ENCODE measurements around the gene VSIG1.

The VSIG1 gene
- total RNA-seq: 0 to 0.13 (median 0) reads per million in 18 experiments

DNA sequence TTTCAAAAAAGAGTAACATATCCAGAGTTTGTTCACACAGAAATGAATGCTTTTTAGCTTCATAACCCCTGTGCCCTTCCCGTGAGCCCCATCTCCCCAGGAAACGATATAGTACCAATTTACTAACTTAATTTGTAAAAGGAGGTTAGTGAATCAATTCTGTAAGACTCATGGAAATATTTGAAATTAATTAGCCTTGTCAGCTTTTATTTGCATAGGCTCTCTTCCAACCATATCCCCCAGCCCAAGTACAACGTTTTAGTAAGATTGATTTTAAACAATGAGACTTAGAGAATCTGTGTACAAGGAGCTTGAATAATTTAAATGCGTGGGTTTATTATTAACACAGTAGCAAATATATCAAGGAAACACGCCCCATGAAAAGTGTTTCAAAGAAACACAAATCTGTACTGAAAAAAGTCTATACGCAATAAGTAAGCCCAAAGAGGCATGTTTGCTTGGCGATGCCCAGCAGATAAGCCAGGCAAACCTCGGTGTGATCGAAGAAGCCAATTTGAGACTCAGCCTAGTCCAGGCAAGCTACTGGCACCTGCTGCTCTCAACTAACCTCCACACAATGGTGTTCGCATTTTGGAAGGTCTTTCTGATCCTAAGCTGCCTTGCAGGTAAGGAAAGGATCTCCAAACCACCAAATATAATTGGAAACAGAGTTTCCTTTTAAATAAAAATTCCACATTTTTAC lies at the start of gene VSIG1:
VSIG1 (plus strand) TSS at position 512 of the 703 bp plus-strand sequence; CDS start at position 578, 66 bp downstream.
- DNase-seq: no peak

DNA sequence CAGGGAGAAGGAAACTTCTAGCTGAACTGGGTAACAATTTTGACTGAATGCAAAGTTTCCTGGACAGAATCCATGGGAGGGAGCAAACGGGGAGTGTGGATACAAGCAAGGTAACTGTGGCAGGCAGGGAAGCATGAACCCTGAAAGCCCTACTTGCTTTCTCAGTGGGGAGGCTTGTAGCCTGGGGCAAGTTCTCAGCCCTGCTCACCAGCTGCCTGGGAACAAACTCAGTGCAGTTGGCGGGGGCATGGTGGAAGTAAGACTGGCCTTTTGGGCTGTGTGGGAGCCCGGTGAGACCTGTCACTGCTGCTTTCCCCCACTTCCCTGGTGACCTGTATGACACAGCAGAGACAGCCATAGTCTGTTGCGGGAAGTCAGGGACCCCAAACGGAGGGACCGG lies 48.7 kb upstream of the VSIG1 start:
- DNase-seq: no peak

DNA sequence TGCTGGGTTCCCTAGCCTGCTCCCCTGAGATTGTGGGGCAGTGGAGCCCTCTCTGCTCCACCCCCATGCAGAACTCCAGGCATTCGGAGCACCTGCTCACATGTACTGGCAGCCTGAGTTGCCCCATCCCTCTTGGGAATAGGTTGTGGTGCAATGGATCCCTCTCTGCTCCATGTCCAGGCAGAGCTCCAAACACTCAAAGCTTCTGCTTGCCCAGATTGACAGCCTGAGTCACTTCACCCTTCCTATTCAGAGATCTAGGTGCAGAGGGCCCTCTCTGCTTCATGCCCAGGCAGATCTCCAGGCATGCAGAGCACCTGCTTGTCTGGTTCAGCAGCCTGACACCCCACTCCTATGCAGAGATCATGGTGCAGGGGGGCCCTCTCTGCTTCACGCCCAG lies 44.1 kb upstream of the VSIG1 start:
- DNase-seq: no peak

DNA sequence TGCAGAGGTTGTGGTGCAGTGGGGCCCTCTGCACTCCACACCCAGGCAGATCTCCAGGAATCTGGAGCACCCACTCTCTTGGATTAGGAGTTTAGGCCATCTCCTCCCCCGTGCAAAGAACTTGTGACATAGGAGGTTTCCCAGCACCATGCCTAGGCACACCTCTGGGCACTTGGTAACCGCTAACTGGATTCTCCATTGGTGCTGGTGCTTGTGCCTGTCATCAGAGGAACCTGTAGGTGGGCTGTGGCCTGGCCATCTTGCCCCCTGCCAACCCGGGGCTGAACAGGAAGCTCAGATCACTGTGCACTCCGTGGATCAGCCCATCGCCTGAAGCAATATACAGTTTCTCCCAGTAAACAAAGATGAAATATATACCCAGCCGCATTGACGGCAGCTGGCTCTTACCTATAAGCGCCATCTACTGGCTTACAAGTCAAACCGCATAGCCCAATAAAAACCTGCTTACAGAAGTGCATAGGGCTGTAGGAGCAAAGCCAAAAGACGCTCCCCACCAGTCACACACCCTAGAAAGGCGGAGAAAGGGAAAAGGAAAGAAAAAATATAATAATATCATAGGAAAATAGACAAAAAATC lies 43.5 kb upstream of the VSIG1 start:
- peak; percentile 4 to 39 for DNase-seq

DNA sequence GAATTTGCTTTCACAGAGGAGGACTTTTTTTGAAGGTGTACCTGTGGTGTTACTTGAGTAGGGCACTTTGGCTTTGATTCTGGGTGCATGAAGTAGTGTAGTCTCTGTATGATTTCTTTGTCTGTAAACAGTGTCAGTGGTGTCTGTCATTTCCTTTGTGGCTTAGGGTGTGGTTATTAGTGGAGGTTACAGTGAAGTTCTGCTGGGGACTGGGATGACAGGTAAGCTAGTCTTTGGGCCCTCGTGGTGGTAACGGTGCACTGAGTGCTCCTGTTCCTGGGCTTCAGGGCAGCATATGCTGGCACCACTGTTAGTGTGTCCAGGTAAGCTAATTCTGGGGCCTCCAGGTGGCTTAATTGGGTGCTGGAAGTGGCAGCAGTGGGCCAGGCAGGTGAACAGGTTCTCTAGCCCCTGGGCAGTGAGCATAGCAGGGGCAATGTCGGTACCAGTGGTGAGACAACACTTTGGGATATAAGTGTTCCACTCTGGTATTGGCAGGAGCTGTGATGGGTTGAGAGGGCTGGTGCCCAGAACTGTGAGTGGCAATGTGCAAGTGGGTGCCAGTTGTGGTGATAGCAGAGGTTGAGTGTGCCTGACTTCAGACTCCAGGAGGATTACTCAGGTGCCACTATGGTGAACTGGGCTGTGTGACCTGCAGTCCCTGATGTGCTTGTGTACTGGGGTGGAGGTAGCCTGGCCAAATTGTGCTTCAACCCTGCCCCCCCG lies 26.0 kb upstream of the VSIG1 start:
- no peak for DNase-seq

DNA sequence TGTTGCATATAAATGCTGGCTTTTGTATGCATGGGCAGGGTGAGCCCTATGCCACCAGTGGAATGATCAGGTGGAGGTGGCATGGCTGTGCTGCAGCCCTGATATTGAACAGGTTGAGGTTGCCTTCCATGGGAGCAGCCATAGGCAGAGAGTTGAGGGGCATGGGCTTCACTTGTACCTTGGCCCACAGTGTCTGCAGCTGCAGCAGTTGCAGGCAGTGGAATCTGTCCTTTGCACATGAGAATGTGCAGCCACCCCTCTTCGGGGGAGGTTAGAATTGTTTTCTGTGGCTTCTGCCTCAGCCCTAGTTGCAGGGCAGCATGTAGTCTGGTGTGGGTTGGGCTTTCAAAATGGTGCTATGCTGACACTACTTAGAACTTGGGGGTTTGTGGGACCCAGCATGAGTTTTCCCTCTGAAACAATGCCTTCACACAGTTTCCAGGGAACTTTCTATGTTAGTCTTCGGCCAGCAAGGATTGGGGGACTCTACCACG lies 25.4 kb upstream of the VSIG1 start:
- no peak for DNase-seq

DNA sequence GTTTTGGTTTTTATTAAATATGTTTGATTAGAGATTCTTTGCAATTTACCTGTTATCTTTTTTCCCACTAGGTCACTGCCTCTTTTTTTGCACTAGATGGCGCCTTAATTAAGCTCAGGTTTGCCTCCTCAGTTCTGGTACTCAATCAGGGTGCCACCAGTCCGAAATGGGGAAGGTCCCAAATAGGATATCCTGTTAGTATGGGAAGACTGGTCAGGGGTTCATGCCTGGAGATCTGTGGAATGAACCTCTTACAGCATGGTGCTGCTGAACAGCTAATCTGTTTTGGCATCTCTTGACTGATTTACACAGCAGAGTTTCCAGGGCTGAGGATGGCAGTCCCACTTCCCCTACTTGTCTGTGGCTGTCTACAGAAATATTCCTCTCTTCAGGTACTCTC lies 24.2 kb upstream of the VSIG1 start:
- peak in 1 of 2 donors; percentile 10 for DNase-seq

DNA sequence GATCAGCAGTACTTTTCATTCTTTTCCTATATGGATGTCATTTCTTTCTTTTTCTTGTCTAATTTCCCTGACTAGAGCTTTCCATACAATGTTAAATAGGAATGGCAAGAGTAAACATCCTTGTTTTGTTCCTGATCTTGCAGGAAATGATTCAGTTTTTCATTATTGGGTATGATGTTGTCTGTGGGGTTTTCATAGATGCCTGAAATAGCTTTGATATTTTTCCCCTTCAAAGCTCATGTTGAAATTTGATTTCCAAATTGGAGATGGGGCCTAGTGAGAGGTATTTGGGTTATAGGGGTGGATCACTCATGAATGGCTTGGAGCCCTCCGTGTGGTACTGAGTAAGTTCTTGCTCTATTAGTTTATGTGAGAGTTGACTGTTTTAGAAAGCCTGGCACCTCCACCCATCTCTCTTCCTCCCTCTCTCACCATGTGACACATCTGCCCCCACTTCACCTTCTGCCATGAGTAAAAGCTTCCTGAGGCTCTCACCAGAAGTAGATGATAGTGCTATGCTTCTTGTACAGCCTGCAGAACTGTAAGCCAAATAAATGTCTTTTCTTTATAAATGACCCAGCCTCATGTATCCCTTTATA lies 22.3 kb upstream of the VSIG1 start:
- no peak for DNase-seq

DNA sequence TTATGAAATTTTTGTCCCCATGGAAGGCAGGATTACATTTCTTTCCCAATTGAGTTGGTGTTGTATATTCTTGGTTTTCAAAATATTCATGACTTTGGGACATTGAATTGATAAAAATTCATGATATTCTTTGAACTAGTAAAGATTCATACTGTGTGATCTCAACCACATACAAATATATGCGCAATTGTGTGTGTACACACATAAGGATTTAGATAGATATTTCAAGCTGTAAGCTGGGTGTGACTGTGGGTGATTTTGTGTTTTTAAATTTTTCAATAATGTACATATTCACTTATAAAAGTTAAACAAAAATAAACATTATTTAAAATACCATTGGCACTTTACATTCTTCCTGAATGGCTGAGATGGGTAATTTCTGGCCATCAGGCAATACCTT lies 19.5 kb upstream of the VSIG1 start:
- DNase-seq: no peak

DNA sequence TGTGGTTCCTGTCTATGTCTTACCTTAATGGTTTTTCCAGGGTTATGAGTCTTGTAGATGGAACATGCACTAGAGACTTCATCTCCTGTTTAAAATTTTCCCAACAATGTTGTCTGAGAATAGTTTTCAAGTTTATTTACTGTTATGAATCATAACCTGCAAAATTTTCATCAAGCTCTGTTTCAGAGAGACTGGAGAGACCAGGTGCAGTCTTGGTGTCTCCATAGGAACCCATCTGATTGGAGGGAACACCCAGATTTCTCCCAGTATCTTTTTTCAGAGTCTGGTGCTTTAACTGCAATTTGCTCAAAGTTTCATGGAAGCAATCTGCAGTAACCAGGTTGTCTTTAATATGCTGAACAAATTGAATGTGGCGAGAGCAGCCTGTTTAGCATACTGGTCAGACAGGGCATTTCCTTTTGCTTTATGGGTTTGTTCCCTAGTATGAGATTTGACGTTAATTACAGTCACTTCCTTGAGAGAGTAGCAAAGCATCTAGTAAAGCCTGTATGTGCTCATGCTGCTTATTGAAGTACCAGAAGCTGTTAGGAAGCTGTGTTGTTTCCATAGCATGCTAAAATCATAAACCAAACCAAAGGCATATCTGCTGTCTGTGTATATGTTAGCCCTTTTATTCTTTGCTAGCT lies 18.8 kb upstream of the VSIG1 start:
- no peak for DNase-seq

DNA sequence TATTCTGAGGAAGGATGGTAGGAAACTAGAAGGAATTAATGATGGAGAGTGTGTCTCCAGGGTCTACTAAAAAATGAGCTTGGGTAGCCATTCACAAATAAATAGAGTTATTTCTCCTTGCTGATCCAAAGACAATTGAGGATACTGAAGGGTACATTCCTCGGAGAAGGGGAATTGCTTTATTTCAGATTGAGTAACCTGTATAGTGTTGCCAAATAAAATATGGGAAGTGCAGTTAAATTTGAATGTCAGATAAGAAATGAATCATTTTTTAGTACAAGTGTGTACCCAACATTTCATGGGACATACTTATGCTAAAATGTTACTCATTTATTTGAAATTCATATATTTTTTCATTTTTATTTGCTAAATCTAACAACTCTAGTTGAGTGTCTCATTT lies 16.0 kb upstream of the VSIG1 start:
- peak; percentile 0 to 35 for DNase-seq

DNA sequence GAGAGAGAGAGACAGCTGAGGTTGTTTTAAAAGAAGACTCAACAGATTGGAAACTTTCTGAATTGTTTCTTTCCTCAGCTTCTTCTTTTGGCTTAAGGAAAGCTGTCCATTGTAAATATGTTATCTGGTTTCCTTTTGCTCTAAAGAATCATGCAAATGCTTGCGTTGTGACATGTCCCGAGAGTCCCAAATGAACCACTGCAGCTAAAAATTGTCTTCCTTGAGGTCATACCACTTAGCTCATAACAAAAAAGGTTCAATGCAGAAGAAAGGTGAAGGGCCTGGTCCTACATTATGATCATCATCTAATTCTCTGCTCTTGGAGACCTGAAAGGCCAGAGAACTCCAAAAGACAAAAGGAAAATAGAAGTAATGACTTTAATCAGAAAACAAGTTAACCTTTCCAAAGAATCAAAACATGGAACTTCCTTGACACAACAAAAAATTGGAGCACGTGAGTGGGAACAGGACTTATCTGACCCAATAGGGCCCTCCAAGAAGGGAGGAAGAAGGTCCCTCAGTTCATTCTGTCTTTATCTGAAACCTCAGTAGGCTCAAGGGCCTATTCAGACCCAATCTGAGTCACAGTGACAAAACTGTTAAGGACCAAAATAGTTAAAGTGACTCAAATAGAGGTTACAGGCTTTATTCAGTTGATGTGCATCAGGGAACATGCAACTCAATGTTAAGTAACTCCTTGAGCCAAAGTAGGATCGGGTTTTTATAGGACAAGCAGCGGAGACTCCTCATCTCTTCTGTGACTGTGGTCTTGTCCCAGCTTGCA lies 14.7 kb upstream of the VSIG1 start:
- DNase-seq: no peak

DNA sequence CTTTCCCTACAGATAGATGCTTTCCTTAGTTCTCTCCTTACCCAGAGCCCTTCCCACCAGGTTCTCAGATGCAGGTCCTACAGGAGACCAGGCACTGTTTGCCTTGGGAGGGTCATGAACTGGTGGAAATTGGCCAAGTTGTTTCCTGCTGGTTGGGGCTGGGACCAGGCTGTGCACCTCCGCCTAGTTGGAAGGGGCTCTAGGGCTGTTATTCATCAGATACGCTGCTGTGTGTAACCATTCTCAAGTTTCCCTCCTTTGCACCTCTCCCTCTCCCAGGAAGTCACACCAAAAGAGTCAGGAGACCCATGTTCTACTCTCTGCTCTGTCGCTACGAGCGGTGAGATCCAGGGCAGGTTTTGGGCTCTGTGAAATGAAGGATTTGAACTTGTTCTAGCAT lies 11.9 kb upstream of the VSIG1 start:
- no peak for DNase-seq

DNA sequence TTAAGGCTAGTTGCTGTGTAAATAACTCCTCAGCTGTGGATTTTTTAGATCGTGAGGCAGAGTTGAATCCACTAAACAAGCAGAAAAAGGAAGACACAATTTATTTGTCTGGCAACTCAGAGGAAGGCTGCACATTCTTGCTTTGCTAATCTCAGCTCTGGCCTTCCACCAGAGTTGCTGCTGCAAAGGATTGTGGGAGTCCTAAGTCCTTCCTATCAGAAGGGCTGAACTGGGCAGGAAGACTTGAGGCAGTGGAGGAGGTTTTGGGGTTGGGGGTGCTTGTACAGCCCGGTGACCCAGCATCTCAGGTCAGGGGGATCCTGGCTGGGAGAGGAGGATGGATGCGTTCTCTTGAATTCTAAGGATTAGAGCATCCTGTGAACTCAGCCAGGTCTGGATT lies 11.0 kb upstream of the VSIG1 start:
- no peak for DNase-seq

DNA sequence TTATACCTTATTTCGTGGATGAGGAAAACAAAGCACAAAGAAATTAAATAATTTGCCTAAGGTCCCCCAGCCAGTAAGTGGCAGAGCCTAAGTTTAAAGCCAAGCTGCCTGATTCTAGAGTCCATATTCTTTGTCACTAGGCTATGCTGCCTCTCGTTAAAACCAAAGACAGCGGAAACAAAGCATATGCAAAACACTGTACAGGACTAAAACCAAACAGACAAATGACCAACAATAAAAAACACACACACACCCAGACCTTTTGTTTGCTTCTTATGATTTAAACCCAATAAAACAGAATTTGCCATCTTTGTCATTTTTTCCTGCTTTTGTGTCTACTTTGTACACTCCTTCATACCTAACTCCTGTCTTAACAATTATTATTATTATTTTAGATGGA lies 10.1 kb upstream of the VSIG1 start:
- no peak for DNase-seq

DNA sequence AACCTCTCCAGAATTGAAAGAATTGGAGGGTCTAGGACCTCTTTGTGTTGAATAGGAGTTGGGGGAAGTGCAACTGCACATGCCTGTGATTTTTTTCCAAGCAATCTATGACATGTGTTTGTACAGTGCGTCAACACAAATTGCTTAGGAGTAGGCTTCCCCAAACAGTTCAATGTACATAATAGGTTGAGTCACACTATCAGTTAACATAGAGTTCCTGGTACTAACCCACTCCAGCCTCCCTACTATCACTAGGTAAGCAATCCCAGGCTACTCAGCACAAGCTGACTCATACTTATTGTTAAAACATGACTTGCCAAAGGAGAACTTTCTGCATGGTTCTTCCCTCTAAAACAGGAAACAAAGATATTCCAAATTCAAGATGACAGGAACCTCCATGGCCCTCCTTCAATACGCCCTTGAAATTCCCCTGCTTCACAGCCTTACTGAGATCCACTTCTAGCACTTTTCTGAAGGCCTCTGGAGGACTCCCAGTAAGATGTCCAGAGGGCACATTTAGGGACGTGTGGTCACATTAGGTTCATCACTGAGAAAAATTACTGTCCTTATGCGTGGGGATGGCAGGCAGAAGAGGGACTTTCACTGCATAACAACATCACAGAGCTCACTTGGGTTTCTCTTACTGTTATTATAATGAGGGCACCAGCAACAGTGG lies 8.4 kb upstream of the VSIG1 start:
- DNase-seq: peak; percentile 54 to 70

DNA sequence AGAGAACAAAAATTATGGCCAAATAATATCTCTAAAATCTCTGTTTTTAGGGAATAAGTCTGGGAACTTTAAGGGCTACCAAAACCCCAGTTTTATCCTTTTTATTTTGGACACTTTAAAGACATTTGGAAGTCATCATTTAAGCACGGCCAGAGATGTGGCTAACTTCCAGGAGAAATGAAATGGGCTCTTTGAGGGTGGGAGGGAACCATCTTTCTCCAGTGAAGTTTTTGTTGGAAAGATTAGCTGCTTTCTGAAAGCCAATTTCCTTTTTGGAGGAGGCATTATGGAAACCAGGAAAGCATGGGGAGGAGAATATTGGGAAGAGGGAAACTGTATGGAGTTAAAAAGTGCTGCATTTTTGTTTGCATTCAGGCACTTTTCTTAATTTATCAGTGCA lies 4.8 kb downstream of the VSIG1 start:
- DNase-seq: no peak

DNA sequence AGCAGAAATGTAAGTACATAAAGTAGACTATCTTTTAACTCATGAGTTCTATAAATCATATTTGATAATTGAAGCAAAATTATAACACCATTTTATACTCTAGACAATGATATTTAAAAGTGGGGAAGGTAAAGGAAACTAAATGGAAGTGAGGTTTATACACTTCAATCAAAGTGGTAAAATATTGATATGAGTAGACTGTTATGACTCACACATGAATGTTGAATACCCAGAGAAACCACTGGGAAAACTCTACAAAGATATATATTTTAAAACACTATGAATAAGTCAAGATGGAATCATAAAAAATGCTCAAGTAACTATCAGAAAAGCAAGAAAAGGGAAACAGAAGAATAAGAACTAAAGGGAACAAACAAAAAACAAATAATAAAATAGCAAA lies 8.4 kb downstream of the VSIG1 start:
- DNase-seq: no peak

DNA sequence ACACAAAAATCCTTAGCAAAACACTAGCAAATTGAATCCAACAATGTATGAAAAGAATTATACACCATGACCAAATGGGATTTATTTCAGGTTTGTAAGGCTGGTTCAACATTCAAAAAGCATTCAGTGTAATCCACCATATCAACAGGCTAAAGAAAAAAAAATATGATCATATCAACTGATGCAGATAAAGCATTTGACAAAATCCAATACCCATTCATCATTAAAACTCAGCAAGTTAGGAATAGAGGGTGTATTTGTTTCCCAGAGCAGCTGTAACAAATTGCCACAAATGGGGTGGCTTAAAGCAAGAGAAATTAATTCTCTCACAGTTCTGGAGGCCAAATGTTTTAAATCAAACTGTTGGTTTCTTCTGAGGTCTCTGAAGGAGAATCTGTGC lies 10.7 kb downstream of the VSIG1 start:
- DNase-seq: no peak

DNA sequence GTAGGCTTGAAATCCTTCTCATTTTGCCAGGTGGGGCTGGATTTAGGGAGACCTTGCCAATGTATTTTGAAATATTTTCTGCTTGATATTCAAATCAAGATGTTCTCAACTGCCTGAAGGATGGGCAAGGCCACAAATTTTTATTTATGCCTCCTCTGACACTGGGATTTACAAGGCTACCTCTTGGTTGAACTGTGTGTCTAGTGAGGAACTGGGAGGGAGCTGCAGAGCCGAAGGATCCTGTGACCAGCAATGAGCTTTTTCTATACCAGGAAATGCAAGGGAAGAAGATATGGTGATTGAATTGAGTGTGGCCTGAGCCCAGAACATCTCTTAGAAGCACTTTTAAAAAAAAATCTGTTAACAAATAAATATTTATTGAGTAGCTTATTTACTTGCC lies 14.9 kb downstream of the VSIG1 start:
- DNase-seq: no peak

DNA sequence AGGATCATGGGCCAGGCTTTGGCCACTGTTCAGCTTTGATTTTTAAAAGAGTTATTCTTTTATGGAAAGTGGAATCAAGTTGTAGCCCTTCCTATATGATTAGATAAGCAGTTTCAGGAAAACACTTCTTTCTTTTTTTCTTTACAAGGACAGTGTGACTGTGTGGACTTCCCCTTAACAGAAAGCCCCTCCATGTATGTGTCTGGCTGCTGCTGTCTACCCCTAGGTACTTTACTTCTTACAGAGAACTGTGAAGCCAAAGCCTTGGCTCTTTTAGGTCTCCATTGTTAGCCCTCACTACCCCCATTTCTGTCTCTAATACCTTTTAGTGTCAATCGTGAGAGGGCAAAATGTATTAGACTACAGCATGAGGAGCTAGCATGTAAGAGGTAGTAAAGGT lies 19.1 kb downstream of the VSIG1 start:
- DNase-seq: no peak

Data from inflammatory macrophage (primary cell).